ENCODE data around the gene PAX6. TPM values are rescaled to one million over a fixed set of nuclear protein-coding genes. Genes with fewer than 3 reads are reported as not detected.

The PAX6 gene
- total RNA-seq, 2 donors from 2014 or later = 0.46 to 0.76 TPM

GRCh38 chr11:31740131-31740530 is 71.0 kb downstream of the PAX6 start:
- Mint-ChIP-seq H3K4me3 (no peak overlapping the region), H3K36me3 (ENCODE audit: insufficient read depth in 2 of 2) (peaks cover 3 to 5% of the 10 kb centered on the region in 2 donors), H3K4me1 (ENCODE audit: low read depth) (no peaks in the 10 kb centered on the region), H3K27ac (no peak overlapping the region), H3K27me3 (ENCODE audit: low read depth) (no peaks in the 10 kb centered on the region), H3K9me3 (peaks cover 15 to 16% of the 10 kb centered on the region in 2 donors)
- DNase-seq (no peak), ATAC-seq (replicated peaks in 1 of 2) (no peak)

All from activated T-cell treated with anti-CD3 and anti-CD28 coated beads, Interleukin-2, amount 50 U/mL, for 72 hours (primary cell).